SK-N-SH (cell line): ENCODE measurements around the gene LILRB5. TPM values are rescaled to one million over a fixed set of nuclear protein-coding genes. Genes with fewer than 3 reads are reported as not detected.

ENCODE experiments used
- CTCF ChIA-PET: fragments of 300-600, 350-600 bp; formaldehyde crosslinking; extraction: SDS; loops from one replicate; lab custom pipeline; 2021; lab: Yijun Ruan, JAX
- POLR2A ChIA-PET: fragments of 350-600 bp; sonication (Branson Sonifier 250); formaldehyde crosslinking; extraction: SDS; loops from one replicate; lab custom pipeline; 2020; ENCODE audit warnings: antibody characterized with exemption, inconsistent platforms; lab: Yijun Ruan, JAX
- DNase-seq: peaks from one replicate; pipeline ENCODE4 v3.0.0; 2012
- H2AFZ ChIP-seq: fragments of 200-600 bp; sonication (generic); 2 replicates; pipeline ENCODE4 v1.8.1; 2016; ENCODE audit warnings: antibody characterized with exemption, mild to moderate bottlenecking, low read depth
- H3F3A ChIP-seq: fragments of 200-600 bp; sonication (generic); replicated peaks from 2 replicates; pipeline ENCODE3; 2016; ENCODE audit warnings: antibody characterized with exemption, mild to moderate bottlenecking; ENCODE audit not compliant: insufficient read depth
- H3K27ac ChIP-seq, 2 experiments: fragments of 200-500 bp in 1 of 2; fragments of 200-600 bp in 1 of 2; sonication (Bioruptor generic) in 1 of 2; sonication (generic), shearing (Covaris generic) in 1 of 2; 2 replicates each; pipeline versions ENCODE4 v1.5.1 to v1.6.1; 2014 to 2016; ENCODE audit warnings: low read depth in 2 of 2, inconsistent platforms in 1 of 2, low read length in 1 of 2, mild to moderate bottlenecking in 1 of 2, mixed read lengths in 1 of 2
- H3K27me3 ChIP-seq: fragments of 200-600 bp; sonication (generic), shearing (Covaris generic); 2 replicates; pipeline ENCODE4 v1.6.1; 2016; ENCODE audit warnings: mixed run types; ENCODE audit not compliant: insufficient read depth
- H3K36me3 ChIP-seq, 2 experiments: fragments of 200-500 bp in 1 of 2; fragments of 200-600 bp in 1 of 2; sonication (Bioruptor generic) in 1 of 2; sonication (generic) in 1 of 2; replicated peaks in 1 of 2; 2 replicates each; pipeline versions ENCODE3 to v1.5.1; 2014 to 2016; ENCODE audit warnings: low read length in 1 of 2, mild to moderate bottlenecking in 1 of 2; ENCODE audit not compliant: insufficient read depth in 2 of 2, control insufficient read depth in 1 of 2
- H3K4me1 ChIP-seq, 2 experiments: fragments of 200-500 bp in 1 of 2; fragments of 200-600 bp in 1 of 2; sonication (Bioruptor generic) in 1 of 2; sonication (generic), shearing (Covaris generic) in 1 of 2; 2 replicates each; pipeline versions ENCODE4 v1.5.1 to v1.6.1; 2014 to 2016; ENCODE audit warnings: low read depth in 1 of 2, low read length in 1 of 2, mixed run types in 1 of 2; ENCODE audit not compliant: insufficient read depth in 2 of 2, control insufficient read depth in 1 of 2
- H3K4me2 ChIP-seq: fragments of 200-600 bp; sonication (generic), shearing (Covaris generic); 2 replicates; pipeline ENCODE4 v1.6.1; 2017; ENCODE audit warnings: mixed run types
- H3K4me3 ChIP-seq, 2 experiments: fragments of 200-500 bp in 1 of 2; fragments of 200-600 bp in 1 of 2; sonication (Bioruptor generic) in 1 of 2; sonication (generic), shearing (Covaris generic) in 1 of 2; 2 replicates each; pipeline versions ENCODE4 v1.5.1 to v1.8.1; 2014 to 2016; ENCODE audit warnings: low read depth in 2 of 2, inconsistent platforms in 1 of 2, low read length in 1 of 2, mild to moderate bottlenecking in 1 of 2, mixed read lengths in 1 of 2, moderate library complexity in 1 of 2
- H3K79me2 ChIP-seq: fragments of 200-600 bp; sonication (generic); 2 replicates; pipeline ENCODE4 v1.8.1; 2017; ENCODE audit warnings: mild to moderate bottlenecking; ENCODE audit not compliant: insufficient read depth
- H3K9ac ChIP-seq: fragments of 200-600 bp; sonication (generic); 2 replicates; pipeline ENCODE4 v1.6.1; 2017; ENCODE audit warnings: mixed run types
- H3K9me2 ChIP-seq: fragments of 200-600 bp; sonication (generic); 2 replicates; pipeline ENCODE4 v1.6.1; 2017; ENCODE audit warnings: mixed run types
- H3K9me3 ChIP-seq: fragments of 200-600 bp; sonication (generic); 2 replicates; pipeline ENCODE4 v1.6.1; 2017; ENCODE audit warnings: mixed run types, mild to moderate bottlenecking, moderate library complexity
- H4K20me1 ChIP-seq: fragments of 200-600 bp; sonication (generic); 2 replicates; pipeline ENCODE4 v1.6.1; 2017; ENCODE audit warnings: mild to moderate bottlenecking, mixed run types; ENCODE audit not compliant: insufficient read depth
- CTCF ChIP-seq: fragments of 200-600 bp; sonication (generic); IDR thresholded peaks from 2 replicates; pipeline ENCODE4 v1.6.1; 2017; ENCODE audit warnings: antibody characterized with exemption, mild to moderate bottlenecking, moderate library complexity
- ELF1 ChIP-seq: IDR thresholded peaks from 2 replicates; pipeline ENCODE4 v1.4.0; 2012
- EP300 ChIP-seq, 2 experiments: IDR thresholded peaks; 2 replicates each; pipeline versions ENCODE4 v1.4.0 to v1.6.1; 2012; ENCODE audit warnings: borderline replicate concordance in 1 of 2, low read depth in 1 of 2, low read length in 1 of 2
- EZH2phosphoT487 ChIP-seq: fragments of 200-600 bp; sonication (generic); IDR thresholded peaks from 2 replicates; pipeline ENCODE4 v1.6.1; 2017; ENCODE audit warnings: low read depth, mixed run types, mild to moderate bottlenecking, antibody characterized with exemption, moderate library complexity, borderline replicate concordance
- FOXM1 ChIP-seq: IDR thresholded peaks from 2 replicates; pipeline ENCODE4 v1.4.0; 2012; ENCODE audit warnings: low read depth, mild to moderate bottlenecking
- MEF2A ChIP-seq: IDR thresholded peaks from 2 replicates; pipeline ENCODE4 v1.4.0; 2012; ENCODE audit warnings: low read depth, borderline replicate concordance
- NRF1 ChIP-seq: IDR thresholded peaks from 2 replicates; pipeline ENCODE4 v1.6.1; 2012; ENCODE audit warnings: low read depth, mild to moderate bottlenecking, low read length
- POLR2AphosphoS5 ChIP-seq: IDR thresholded peaks from 2 replicates; pipeline ENCODE4 v1.6.1; 2012; ENCODE audit warnings: low read depth, low read length
- RAD21 ChIP-seq: IDR thresholded peaks from 2 replicates; pipeline ENCODE4 v1.6.1; 2012; ENCODE audit warnings: mild to moderate bottlenecking, low read length
- RCOR1 ChIP-seq: fragments of 150-350 bp; IDR thresholded peaks from 2 replicates; pipeline ENCODE4 v1.6.1; 2017; ENCODE audit warnings: antibody characterized with exemption, low read length
- RFX5 ChIP-seq: IDR thresholded peaks from 2 replicates; pipeline ENCODE4 v1.6.1; 2012; ENCODE audit warnings: mild to moderate bottlenecking, improper control_type of control experiment, low read length
- RXRA ChIP-seq: IDR thresholded peaks from 2 replicates; pipeline ENCODE4 v1.4.0; 2012; ENCODE audit warnings: low read depth, mild to moderate bottlenecking, borderline replicate concordance
- SMC3 ChIP-seq: IDR thresholded peaks from 2 replicates; pipeline ENCODE4 v1.6.1; 2012; ENCODE audit warnings: low read depth, low read length, improper control_type of control experiment
- TAF1 ChIP-seq: IDR thresholded peaks from 2 replicates; pipeline ENCODE4 v1.6.1; 2012; ENCODE audit warnings: low read depth, mild to moderate bottlenecking, low read length, moderate library complexity, borderline replicate concordance
- TCF12 ChIP-seq: IDR thresholded peaks from 2 replicates; pipeline ENCODE4 v1.4.0; 2012
- USF1 ChIP-seq: IDR thresholded peaks from 2 replicates; pipeline ENCODE4 v1.4.0; 2012; ENCODE audit warnings: low read depth, borderline replicate concordance
- USF2 ChIP-seq: fragments of 150-350 bp; IDR thresholded peaks from 2 replicates; pipeline ENCODE4 v1.6.1; 2017; ENCODE audit warnings: antibody characterized with exemption, low read length, low read depth, borderline replicate concordance
- YY1 ChIP-seq: IDR thresholded peaks from 2 replicates; pipeline ENCODE4 v1.4.0; 2012; ENCODE audit warnings: low read depth, mild to moderate bottlenecking
- WGBS: methylation state at CpG from one replicate; pipeline ENCODE4 v1.1.6; 2017; ENCODE audit warnings: low lambda C conversion rate; 5-methylcytosine and 5-hydroxymethylcytosine counted together
- polyA plus RNA-seq, 3 experiments: library from polyadenylated mRNA; depleted of rRNA; stranded (reverse); fragments of >200 nt; gene quantifications; 2 replicates each; pipeline ENCODE4 v1.2.3, GENCODE V29; 2012

Gene LILRB5
- polyA plus RNA-seq, 1 of the 3 experiments (the other 2 are of a cell fraction) = not detected

- POLR2A ChIA-PET = interaction anchor here (4.5 kb wide), 1 partner anchor 10 kb away, joined by 27 read pairs; the partner anchor contains the start of gene RPS9
- CTCF ChIA-PET = no interaction called here
- no peak overlapping the region for H3K4me3 ChIP-seq
- peaks cover 16 to 23% of the 10 kb centered on the region in 2 experiments for H3K36me3 ChIP-seq
- H3F3A ChIP-seq = peaks cover 40% of the 10 kb centered on the region
- no peak overlapping the region for H3K9ac ChIP-seq
- TF ChIP-seq MEF2A (no peak), NRF1 (no peak), RAD21 (no peak), POLR2AphosphoS5 (no peak), RFX5 (no peak), RCOR1 (no peak), ELF1 (no peak), EZH2phosphoT487 (no peak), YY1 (no peak), RXRA (no peak), USF1 (no peak), CTCF (no peak), SMC3 (no peak), TCF12 (no peak), EP300 (IDR thresholded peaks at IDR 0.05; ENCODE audit: borderline replicate concordance in 1 of 2, low read depth in 1 of 2, low read length in 1 of 2) (no peak), FOXM1 (no peak), USF2 (no peak), TAF1 (no peak)
- TF ChIP-seq, all 33 proteins: peak for 0
- no peaks in the 10 kb centered on the region for H3K9me3 ChIP-seq
- peaks cover 18 to 37% of the 10 kb centered on the region in 2 experiments; a peak in 3 of 4 replicates for H3K4me1 ChIP-seq
- 93% methylated on average over 12 of the region's 12 CpGs for WGBS
- H3K4me2 ChIP-seq = no peak overlapping the region
- DNase-seq = peak; percentile 45
- peaks cover 28% of the 10 kb centered on the region; the same call in 1 of the 2 replicates for H3K79me2 ChIP-seq
- peak overlapping the region in 1 of 2 experiments; percentile 29; a peak in 1 of 4 replicates for H3K27ac ChIP-seq
- H3K9me2 ChIP-seq = no peaks in the 10 kb centered on the region
- H3K27me3 ChIP-seq = no peaks in the 10 kb centered on the region
- no peak overlapping the region for H2AFZ ChIP-seq
- H4K20me1 ChIP-seq = peaks cover 53% of the 10 kb centered on the region
Observed at GRCh38 chr19:54211235-54211634, 45.8 kb downstream of the LILRB5 start.
